GM19463 (cell line): ENCODE data around the gene LUC7L2.
"Not testable (repeated sequence)": the region's sequence is repeated elsewhere in the genome, so short reads cannot be mapped to it uniquely, and the experiment has no call there.

Source experiments
- ATAC-seq: cut with Tn5 transposase; IDR thresholded peaks from one replicate; pipeline ENCODE4 v1.9.1; 2021; ENCODE audit warnings: mild to moderate bottlenecking, moderate library complexity; ENCODE audit not compliant: unreplicated experiment

Gene LUC7L2

DNA sequence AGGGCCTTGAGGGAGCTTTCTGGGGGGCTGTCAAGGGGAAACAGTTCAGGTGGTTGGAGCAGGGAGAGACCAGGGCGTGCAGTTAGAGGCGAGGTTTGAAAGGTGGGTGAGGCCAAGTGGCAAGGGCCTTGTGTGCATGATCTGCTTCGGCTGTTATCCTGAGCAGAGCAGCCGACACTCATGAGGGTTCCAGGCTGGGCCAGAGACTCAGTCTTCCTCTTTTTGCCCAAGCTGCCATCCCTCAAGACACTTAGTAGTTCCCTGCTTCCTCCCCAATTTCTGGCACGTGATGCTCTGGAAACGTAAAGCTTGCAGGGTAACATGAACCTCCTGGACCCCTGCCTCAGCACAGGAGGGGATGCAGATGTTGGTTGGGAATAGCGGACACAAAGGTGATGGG, 79.7 kb downstream of the LUC7L2 start:
- ATAC-seq, result no peak

DNA sequence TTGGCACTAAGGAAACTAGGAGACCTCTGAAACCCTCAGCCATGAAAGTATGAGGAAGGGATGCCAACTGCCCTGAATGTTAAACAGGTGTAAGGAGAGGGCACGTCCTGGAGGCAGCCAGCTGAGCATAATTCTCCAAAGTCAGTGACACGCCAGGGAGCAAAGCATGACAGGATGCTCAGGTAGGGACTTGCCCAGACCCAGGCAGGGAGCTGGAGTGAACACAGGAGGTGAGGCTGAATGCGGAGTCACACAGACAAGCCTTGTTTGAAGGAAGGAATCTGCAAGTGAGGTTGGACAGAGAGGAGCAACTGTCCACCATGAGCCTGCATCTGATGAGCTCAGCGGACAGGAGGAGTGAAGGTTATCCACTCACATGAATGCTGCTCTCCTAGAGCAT, 82.3 kb downstream of the LUC7L2 start:
- ATAC-seq, result no peak

- no peak for ATAC-seq
Observed at GRCh38 chr7:139446051-139446890, 86.6 kb downstream of the LUC7L2 start.

- no peak for ATAC-seq
Observed at GRCh38 chr7:139450851-139451250, 91.2 kb downstream of the LUC7L2 start.

GRCh38 chr7:139451638-139452037, 91.9 kb downstream of the LUC7L2 start:
- no peak for ATAC-seq

- ATAC-seq, result no peak
Observed at GRCh38 chr7:139452958-139453672, 93.4 kb downstream of the LUC7L2 start.

DNA sequence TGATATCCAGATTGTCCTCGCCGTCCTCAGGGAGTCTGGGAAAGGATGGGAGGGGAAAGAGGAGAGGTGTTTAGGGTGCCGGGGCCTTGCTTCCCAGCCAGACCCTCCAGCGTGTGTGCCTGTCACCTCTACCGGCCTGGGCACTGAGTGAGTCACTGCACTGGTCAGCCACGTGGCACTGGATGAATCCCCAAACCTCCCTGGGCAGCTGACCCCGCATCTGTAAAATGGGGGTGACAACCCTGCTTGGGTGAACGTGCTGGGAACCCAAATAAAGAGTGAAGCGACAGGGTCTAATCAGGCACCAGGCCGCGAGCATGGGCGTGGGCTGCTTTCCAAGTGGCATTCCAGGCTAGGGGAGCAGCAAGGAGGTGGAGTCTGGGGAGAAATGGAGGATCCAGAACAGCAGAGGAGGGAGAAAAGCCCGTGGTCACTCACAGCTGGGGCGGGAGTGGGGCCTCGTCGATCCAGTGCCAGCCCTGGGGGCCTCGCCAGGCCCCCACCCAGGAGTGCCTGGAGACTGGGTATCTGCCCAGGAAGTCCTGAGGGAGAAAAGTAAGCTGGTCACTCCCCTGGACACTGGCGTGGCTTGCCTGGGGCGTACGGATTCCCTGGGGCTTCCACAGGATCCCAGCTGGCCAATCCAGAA, 94.1 kb downstream of the LUC7L2 start:
- no peak for ATAC-seq

GRCh38 chr7:139455789-139456188, 96.1 kb downstream of the LUC7L2 start:
- no peak for ATAC-seq

GRCh38 chr7:139456511-139456910, 96.8 kb downstream of the LUC7L2 start:
- no peak for ATAC-seq

GRCh38 chr7:139457153-139457946, 97.7 kb downstream of the LUC7L2 start:
- no peak for ATAC-seq

- ATAC-seq, result not testable (repeated sequence)
Observed at GRCh38 chr7:139463421-139463820, 103.7 kb downstream of the LUC7L2 start.

DNA sequence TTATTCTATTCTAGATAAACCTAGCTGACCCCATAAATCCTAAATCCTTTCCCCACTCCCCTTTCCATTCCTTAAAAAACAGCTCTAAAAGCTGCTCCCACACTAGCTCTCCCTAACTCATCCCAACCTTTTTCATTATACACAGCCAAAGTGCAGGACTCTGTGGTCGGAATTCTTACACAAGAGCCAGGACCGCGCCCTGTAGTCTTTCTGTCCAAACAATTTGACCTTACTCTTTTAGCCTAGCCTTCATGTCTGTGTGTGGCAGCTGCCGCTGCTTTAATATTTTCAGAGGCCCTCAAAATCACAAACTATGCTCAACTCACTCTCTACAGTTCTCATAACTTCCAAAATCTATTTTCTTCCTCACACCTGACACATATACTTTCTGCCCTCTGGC, 104.8 kb downstream of the LUC7L2 start:
- not testable (repeated sequence) for ATAC-seq

DNA sequence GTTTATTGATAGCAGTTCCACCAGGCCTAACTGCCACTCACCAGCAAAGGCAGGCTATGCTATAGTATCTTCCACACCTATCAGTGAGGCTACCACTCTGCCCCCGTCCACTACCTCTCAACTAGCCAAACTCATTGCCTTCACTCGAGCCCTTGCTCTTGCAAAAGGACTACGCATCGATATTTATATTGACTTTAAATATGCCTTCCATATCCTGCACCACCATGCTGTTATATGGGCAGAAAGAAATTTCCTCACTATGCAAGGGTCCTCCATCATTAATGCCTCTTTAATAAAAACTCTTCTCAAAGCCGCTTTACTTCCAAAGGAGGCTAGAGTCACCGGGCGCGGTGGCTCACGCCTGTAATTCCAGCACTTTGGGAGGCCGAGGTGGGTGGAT, 105.4 kb downstream of the LUC7L2 start:
- not testable (repeated sequence) for ATAC-seq

GRCh38 chr7:139467729-139468128, 108.0 kb downstream of the LUC7L2 start:
- not testable (repeated sequence) for ATAC-seq

DNA sequence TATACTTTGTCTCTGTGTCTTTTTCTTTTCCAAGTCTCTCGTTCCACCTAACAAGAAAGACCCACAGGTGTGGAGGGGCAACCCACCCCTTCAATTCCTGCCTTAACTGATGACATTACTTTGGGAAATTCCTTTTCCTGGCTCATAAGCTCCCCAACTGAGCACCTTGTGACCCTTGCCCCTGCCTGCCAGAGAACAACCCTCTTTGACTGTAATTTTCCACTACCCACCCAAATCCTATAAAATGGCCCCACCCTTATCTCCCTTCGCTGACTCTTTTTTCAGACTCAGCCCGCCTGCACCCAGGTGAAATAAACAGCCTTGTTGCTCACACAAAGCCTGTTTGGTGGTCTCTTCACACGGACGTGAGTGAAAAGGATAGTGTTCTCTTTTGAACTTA, 108.6 kb downstream of the LUC7L2 start:
- ATAC-seq, result not testable (repeated sequence)

- ATAC-seq, result no peak
Observed at GRCh38 chr7:139471740-139472353, 112.2 kb downstream of the LUC7L2 start.
